GM19193 (cell line): Measurements from ENCODE around the gene SUSD6.
A peak's percentile ranks its signal among the peaks of the same experiment; 100 is the strongest.

ENCODE experiments used
- POLR2A ChIP-seq: IDR thresholded peaks from 4 replicates; pipeline ENCODE4 v1.6.1; 2011; ENCODE audit not compliant: insufficient read depth, insufficient read length; ENCODE audit errors: extremely low read depth

Gene SUSD6

GRCh38 chr14:69710378-69710777 lies 99.0 kb downstream of the SUSD6 start:
- no peak for TF ChIP-seq POLR2A

- no peak for TF ChIP-seq POLR2A
Measured at GRCh38 chr14:69711065-69711464, 99.7 kb downstream of the SUSD6 start.

- TF ChIP-seq POLR2A = no peak
Measured at GRCh38 chr14:69711477-69711876, 100.1 kb downstream of the SUSD6 start.

- TF ChIP-seq POLR2A = no peak
Measured at GRCh38 chr14:69711881-69712560, 100.6 kb downstream of the SUSD6 start.

- no peak for TF ChIP-seq POLR2A
Measured at GRCh38 chr14:69712599-69713088, 101.2 kb downstream of the SUSD6 start.

GRCh38 chr14:69713209-69713781 lies 101.9 kb downstream of the SUSD6 start:
- TF ChIP-seq POLR2A = no peak

GRCh38 chr14:69713993-69714679 lies 102.7 kb downstream of the SUSD6 start:
- no peak for TF ChIP-seq POLR2A

- peak; percentile 22 for TF ChIP-seq POLR2A
Measured at GRCh38 chr14:69715725-69716477, 104.5 kb downstream of the SUSD6 start.

- no peak for TF ChIP-seq POLR2A
Measured at GRCh38 chr14:69716478-69717187, 105.2 kb downstream of the SUSD6 start.

GRCh38 chr14:69719501-69719951 lies 108.1 kb downstream of the SUSD6 start:
- no peak for TF ChIP-seq POLR2A

GRCh38 chr14:69720912-69721311 lies 109.5 kb downstream of the SUSD6 start:
- TF ChIP-seq POLR2A = no peak

GRCh38 chr14:69726761-69727511 lies 115.5 kb downstream of the SUSD6 start:
- TF ChIP-seq POLR2A = no peak

GRCh38 chr14:69727860-69728259 lies 116.5 kb downstream of the SUSD6 start:
- no peak for TF ChIP-seq POLR2A

- no peak for TF ChIP-seq POLR2A
Measured at GRCh38 chr14:69741055-69741454, 129.7 kb downstream of the SUSD6 start.

- no peak for TF ChIP-seq POLR2A
Measured at GRCh38 chr14:69749956-69750355, 138.6 kb downstream of the SUSD6 start.

- no peak for TF ChIP-seq POLR2A
Measured at GRCh38 chr14:69750495-69750894, 139.1 kb downstream of the SUSD6 start.
